ENCODE data around the gene PRDM5.

Gene PRDM5

DNA sequence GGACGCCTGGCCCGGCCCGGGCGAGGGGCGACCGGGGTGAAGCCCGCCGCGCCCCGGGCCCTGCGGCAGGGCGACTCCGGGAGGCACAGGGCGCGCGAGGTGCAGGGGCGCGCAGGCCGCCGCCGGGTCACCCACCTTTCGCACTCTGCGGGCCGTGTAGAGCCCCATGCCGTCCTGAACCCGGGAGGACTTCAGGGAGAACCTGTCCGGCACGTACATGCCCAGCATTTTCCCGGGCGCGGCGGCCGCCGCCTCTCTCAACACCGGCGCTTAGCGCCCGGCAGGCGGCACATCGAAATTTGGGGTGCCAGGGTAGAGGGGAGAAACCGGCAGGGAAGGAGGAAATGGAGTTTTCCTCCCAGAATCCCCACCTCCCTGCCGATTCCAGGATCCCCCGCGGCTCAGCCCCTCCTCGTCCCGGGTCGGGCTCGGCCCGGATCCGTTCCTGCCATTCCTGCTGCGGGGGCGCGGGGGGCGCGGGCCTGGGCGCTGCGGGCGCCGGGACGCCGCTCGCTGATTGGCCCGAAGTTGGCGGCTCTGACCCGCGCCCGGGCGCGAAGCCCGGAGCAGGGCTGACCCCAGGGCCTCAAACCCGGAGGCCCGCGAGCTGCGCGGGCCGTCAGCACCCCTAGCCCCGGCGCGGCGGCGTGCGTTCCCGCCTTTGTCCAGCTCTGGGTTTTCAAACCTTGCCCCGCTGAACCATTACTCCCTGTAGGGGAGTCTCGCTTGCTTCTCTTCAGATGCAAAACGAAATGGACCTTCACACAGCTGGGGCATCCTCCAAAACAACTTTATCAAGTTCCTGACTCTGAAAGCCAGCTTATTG lies at the start of gene PRDM5:
PRDM5 (minus strand) TSS at position 346 of the 826 bp plus-strand sequence; CDS start at position 228, 118 bp downstream.
- peak within 1 kb of the TSS; percentile 73 for H3K4me3 ChIP-seq (ENCODE audit: low read depth, low read length)
- TF ChIP-seq, protein P1, sequence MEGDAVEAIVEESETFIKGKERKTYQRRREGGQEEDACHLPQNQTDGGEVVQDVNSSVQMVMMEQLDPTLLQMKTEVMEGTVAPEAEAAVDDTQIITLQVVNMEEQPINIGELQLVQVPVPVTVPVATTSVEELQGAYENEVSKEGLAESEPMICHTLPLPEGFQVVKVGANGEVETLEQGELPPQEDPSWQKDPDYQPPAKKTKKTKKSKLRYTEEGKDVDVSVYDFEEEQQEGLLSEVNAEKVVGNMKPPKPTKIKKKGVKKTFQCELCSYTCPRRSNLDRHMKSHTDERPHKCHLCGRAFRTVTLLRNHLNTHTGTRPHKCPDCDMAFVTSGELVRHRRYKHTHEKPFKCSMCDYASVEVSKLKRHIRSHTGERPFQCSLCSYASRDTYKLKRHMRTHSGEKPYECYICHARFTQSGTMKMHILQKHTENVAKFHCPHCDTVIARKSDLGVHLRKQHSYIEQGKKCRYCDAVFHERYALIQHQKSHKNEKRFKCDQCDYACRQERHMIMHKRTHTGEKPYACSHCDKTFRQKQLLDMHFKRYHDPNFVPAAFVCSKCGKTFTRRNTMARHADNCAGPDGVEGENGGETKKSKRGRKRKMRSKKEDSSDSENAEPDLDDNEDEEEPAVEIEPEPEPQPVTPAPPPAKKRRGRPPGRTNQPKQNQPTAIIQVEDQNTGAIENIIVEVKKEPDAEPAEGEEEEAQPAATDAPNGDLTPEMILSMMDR (IDR thresholded peaks at IDR 0.05; ENCODE audit: low read depth, low read length), result no peak

DNA sequence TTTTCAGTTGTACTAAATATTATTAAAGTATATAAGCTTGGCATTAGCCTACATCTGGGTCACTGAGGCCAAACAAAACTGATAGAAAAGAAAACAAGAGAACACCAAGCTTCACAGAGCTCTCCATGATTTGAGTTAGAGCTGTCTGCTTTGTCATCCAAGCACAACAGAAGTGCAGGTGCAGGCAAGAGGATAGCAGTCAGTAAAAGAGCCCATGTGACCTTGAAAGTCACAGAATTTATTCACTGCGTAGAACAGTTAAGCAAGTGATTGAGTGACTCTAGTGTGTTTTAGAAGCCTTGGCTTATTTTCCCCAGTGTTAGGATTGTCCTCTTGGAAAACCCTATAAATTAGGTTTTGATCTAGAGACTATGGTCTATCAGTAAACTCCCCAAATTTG lies 49.4 kb upstream of the PRDM5 start:
- no peak overlapping the region for H3K4me3 ChIP-seq (ENCODE audit: low read depth, low read length)

DNA sequence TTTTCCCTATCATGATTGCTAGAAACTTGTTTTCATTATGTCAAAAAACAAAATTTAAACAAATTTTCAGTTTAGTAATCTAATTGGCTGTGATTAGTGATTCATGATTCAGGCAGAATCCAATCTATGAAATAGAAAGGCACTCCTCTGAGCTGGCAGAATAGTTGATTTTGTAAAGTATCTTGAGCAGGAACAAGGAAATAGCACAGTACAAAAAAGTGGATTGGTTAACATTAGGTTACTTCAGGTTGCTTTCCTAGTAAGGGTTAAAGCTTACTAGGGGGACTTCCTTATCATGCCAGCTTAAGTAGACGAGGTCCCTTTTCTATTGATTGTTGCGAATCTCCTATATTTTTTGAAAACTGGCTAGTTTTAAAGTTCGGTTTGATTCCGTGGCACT lies 43.4 kb upstream of the PRDM5 start:
- no peak overlapping the region for H3K4me3 ChIP-seq (ENCODE audit: low read depth, low read length)
- TF ChIP-seq, protein P1 (IDR thresholded peaks at IDR 0.05; ENCODE audit: low read depth, low read length), result no peak

More for the DNA sequence above, 49.4 kb upstream of the PRDM5 start:
- TF ChIP-seq, protein P1 (IDR thresholded peaks at IDR 0.05; ENCODE audit: low read depth, low read length), result no peak

DNA sequence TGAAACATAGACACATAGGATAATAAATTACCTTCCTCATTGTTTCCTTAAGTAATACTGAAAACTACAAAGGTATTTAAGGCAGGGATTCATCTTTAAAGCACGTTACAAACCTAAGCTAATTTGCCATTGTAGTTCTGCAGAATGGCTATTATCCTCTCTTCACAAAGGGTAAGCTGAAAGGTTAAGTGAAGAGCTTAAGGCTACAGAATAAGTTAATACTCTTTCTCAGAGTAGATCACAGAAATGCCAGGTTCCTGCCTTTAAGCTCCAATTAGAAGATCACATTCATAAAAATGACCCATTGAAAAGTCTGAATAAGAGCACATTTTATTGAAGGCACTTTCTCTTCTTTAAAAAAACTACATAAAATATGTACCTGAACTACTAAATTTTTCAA lies 42.1 kb upstream of the PRDM5 start:
- TF ChIP-seq, protein P1 (IDR thresholded peaks at IDR 0.05; ENCODE audit: low read depth, low read length), result no peak
- H3K4me3 ChIP-seq (ENCODE audit: low read depth, low read length), result no peak overlapping the region

DNA sequence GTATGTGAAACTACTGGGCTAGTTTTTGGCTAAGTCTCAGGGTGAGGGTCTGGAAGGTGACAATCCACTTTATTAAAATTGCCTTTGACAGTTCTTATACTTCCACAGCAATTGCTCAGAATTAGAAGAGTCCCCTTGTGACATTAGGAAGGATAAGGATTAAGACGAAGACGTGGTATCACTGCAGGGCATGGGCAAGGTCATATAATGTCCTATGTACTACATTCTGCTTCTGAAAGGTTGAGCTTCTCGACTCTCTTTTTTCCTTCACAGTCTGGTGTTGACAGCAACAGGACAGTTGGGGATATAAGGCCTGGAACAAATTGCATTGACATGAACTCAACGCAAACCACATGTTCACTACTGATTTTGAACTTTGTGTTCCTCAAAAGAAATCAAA lies 40.9 kb upstream of the PRDM5 start:
- TF ChIP-seq, protein P1 (IDR thresholded peaks at IDR 0.05; ENCODE audit: low read depth, low read length), result no peak

DNA sequence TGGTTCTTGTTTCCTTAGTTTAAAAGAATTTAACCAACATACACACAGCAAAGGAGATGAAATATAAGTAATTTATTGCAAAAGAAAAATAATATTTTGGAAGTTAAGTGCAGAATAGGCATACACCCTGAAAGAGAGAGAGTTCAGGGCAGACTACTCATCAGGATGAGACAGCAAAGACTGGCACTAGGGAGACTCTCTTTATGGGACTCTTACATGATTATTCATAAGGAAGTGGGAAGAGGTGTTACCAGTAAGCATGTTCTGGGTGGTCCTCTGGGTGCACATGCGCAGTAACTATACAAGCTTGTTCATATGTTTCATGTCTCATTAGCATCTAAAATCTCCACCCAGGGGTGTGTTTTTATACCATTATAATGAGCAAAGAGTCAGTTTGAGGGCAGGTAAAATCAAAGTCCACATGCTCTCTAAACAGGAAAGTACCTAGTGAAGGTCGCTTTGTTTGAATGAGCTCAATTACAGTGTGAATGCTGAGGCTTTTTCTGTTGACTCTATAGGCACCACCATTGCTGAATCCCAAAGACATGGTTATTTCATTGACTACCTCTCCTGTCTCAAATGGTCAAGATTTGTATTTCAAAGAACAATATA lies 38.2 kb upstream of the PRDM5 start:
- H3K4me3 ChIP-seq (ENCODE audit: low read depth, low read length), result no peak overlapping the region
- TF ChIP-seq, protein P1 (IDR thresholded peaks at IDR 0.05; ENCODE audit: low read depth, low read length), result no peak

More for the DNA sequence above, 40.9 kb upstream of the PRDM5 start:
- H3K4me3 ChIP-seq (ENCODE audit: low read depth, low read length), result no peak overlapping the region

DNA sequence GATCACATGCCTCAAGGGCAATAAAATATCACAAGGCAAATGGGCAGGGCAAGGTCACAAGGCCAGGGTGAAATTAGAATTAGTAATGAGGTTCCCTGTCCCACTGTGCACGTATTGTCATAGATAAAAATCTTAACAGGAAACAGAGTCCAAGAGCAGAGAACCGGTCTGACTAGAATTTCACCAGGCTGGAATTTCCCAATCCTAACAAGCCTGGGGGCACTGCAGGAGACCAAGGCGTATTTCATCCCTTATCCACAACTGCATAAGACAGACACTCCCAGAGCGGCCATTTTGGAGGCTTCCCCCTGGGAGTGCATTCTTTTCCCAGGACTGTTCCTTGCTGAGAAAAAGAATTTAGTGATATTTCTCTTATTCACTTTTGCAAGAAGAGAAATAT lies 25.9 kb upstream of the PRDM5 start:
- TF ChIP-seq, protein P1 (IDR thresholded peaks at IDR 0.05; ENCODE audit: low read depth, low read length), result no peak
- no peak overlapping the region for H3K4me3 ChIP-seq (ENCODE audit: low read depth, low read length)
